Measurements from ENCODE around the gene CDCP1.

GRCh38 chr3:45143673-45144671 lies 2.2 kb downstream of the CDCP1 start:
- TF ChIP-seq, protein P1, sequence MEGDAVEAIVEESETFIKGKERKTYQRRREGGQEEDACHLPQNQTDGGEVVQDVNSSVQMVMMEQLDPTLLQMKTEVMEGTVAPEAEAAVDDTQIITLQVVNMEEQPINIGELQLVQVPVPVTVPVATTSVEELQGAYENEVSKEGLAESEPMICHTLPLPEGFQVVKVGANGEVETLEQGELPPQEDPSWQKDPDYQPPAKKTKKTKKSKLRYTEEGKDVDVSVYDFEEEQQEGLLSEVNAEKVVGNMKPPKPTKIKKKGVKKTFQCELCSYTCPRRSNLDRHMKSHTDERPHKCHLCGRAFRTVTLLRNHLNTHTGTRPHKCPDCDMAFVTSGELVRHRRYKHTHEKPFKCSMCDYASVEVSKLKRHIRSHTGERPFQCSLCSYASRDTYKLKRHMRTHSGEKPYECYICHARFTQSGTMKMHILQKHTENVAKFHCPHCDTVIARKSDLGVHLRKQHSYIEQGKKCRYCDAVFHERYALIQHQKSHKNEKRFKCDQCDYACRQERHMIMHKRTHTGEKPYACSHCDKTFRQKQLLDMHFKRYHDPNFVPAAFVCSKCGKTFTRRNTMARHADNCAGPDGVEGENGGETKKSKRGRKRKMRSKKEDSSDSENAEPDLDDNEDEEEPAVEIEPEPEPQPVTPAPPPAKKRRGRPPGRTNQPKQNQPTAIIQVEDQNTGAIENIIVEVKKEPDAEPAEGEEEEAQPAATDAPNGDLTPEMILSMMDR (conservative IDR thresholded peaks at IDR 0.05 in 1 of 2, IDR thresholded peaks at IDR 0.05 in 1 of 2; ENCODE audit: extremely low read depth in 1 of 2, insufficient read depth in 1 of 2, low read depth in 1 of 2, low read length in 2 of 2): no peak
- TF ChIP-seq EZH2 (IDR thresholded peaks at IDR 0.05; ENCODE audit: borderline replicate concordance, low read length): no peak

Data from mammary epithelial cell (primary cell).